Neural cell (in vitro differentiated cells): ENCODE results near the gene FETUB. TPM values are rescaled to one million over a fixed set of nuclear protein-coding genes. Genes with fewer than 3 reads are reported as not detected.

Source experiments
- H2AFZ ChIP-seq: fragments of 200-600, 300-800 bp; sonication (generic), shearing (Covaris generic); 2 replicates; pipeline ENCODE4 v1.6.0; 2014; ENCODE audit warnings: low read depth, mild to moderate bottlenecking, antibody characterized with exemption, low read length, moderate library complexity
- H3F3A ChIP-seq: fragments of 200-600 bp; shearing (Covaris generic); 2 replicates; pipeline ENCODE4 v1.6.1; 2016; ENCODE audit warnings: mild to moderate bottlenecking, moderate library complexity, mixed read lengths, antibody characterized with exemption, low read length; ENCODE audit not compliant: insufficient read depth, poor library complexity, severe bottlenecking
- H3K27ac ChIP-seq: fragments of 200-600, 300-800 bp; sonication (generic), shearing (Covaris generic); 2 replicates; pipeline ENCODE4 v1.5.1; 2014; ENCODE audit warnings: mild to moderate bottlenecking, low read length, moderate library complexity
- H3K27me3 ChIP-seq: fragments of 300-800, 200-600 bp; sonication (generic), shearing (Covaris generic); 2 replicates; pipeline ENCODE4 v1.6.0; 2014; ENCODE audit warnings: mild to moderate bottlenecking, low read depth, low read length, moderate library complexity; ENCODE audit not compliant: insufficient read depth
- H3K36me3 ChIP-seq: fragments of 300-800, 200-600 bp; sonication (generic), shearing (Covaris generic); 2 replicates; pipeline ENCODE4 v1.5.1; 2014; ENCODE audit warnings: mild to moderate bottlenecking, antibody characterized with exemption, low read length, moderate library complexity; ENCODE audit not compliant: insufficient read depth
- H3K4me2 ChIP-seq: fragments of 300-800, 200-600 bp; sonication (generic), shearing (Covaris generic); 2 replicates; pipeline ENCODE4 v1.6.0; 2014; ENCODE audit warnings: mild to moderate bottlenecking, low read length
- H3K4me3 ChIP-seq: fragments of 300-800, 200-600 bp; sonication (generic), shearing (Covaris generic); 2 replicates; pipeline ENCODE4 v1.5.1; 2014; ENCODE audit warnings: mild to moderate bottlenecking, low read length, moderate library complexity
- H3K79me2 ChIP-seq: fragments of 200-600 bp; shearing (Covaris generic); replicated peaks from 2 replicates; pipeline ENCODE4 v1.6.0; 2014; ENCODE audit warnings: mild to moderate bottlenecking, low read length, moderate library complexity; ENCODE audit not compliant: insufficient read depth
- H3K9ac ChIP-seq: fragments of 300-800, 200-600 bp; sonication (generic), shearing (Covaris generic); 2 replicates; pipeline ENCODE4 v1.6.1; 2016; ENCODE audit warnings: mild to moderate bottlenecking, low read length, mixed read lengths
- H3K9me2 ChIP-seq: fragments of 200-600 bp; shearing (Covaris generic); 2 replicates; pipeline ENCODE4 v1.6.1; 2016; ENCODE audit warnings: mild to moderate bottlenecking, low read length, mixed read lengths; ENCODE audit not compliant: insufficient read depth
- H3K9me3 ChIP-seq: fragments of 200-600, 300-800 bp; sonication (generic), shearing (Covaris generic); 2 replicates; pipeline ENCODE4 v1.6.1; 2016; ENCODE audit warnings: mild to moderate bottlenecking, mixed run types, low read length, moderate library complexity, mixed read lengths
- H4K20me1 ChIP-seq: fragments of 200-600 bp; shearing (Covaris generic); 2 replicates; pipeline ENCODE4 v1.6.1; 2016; ENCODE audit warnings: mild to moderate bottlenecking, mixed run types; ENCODE audit not compliant: insufficient read depth
- CTCF ChIP-seq: fragments of 450-650 bp; IDR thresholded peaks from 2 replicates; pipeline ENCODE4 v1.5.1; 2014; ENCODE audit warnings: antibody characterized with exemption, mild to moderate bottlenecking, moderate library complexity; ENCODE audit not compliant: poor library complexity, severe bottlenecking
- EP300 ChIP-seq: fragments of 450-650 bp; conservative IDR thresholded peaks from 2 replicates; pipeline ENCODE4 v1.6.1; 2014; ENCODE audit warnings: antibody characterized with exemption, mild to moderate bottlenecking, moderate library complexity; ENCODE audit not compliant: poor library complexity, severe bottlenecking
- EZH2 ChIP-seq: fragments of 200-600, 300-800 bp; shearing (Covaris generic), sonication (generic); IDR thresholded peaks from 2 replicates; pipeline ENCODE4 v1.6.1; 2014; ENCODE audit warnings: antibody characterized with exemption, low read length, borderline replicate concordance, mild to moderate bottlenecking; ENCODE audit not compliant: insufficient read depth, poor library complexity, severe bottlenecking
- MXI1 ChIP-seq: fragments of 450-650 bp; conservative IDR thresholded peaks from 2 replicates; pipeline ENCODE4 v1.6.1; 2014; ENCODE audit warnings: antibody characterized with exemption, mild to moderate bottlenecking; ENCODE audit not compliant: poor library complexity, severe bottlenecking
- POLR2AphosphoS5 ChIP-seq: IDR thresholded peaks from 2 replicates; pipeline ENCODE4 v1.6.1; 2012
- RAD21 ChIP-seq: fragments of 450-650 bp; conservative IDR thresholded peaks from 2 replicates; pipeline ENCODE4 v1.6.1; 2014; ENCODE audit warnings: antibody characterized with exemption, mild to moderate bottlenecking, moderate library complexity
- REST ChIP-seq: IDR thresholded peaks from 2 replicates; pipeline ENCODE4 v1.6.1; 2012; ENCODE audit warnings: borderline replicate concordance
- SMC3 ChIP-seq: fragments of 450-650 bp; conservative IDR thresholded peaks from 2 replicates; pipeline ENCODE4 v1.6.1; 2014; ENCODE audit warnings: antibody characterized with exemption, mild to moderate bottlenecking, moderate library complexity; ENCODE audit not compliant: poor library complexity
- TAF1 ChIP-seq: IDR thresholded peaks from 2 replicates; pipeline ENCODE4 v1.6.1; 2012; ENCODE audit warnings: low read depth
- polyA plus RNA-seq: library from polyadenylated mRNA; depleted of rRNA; stranded (reverse); fragments of >200 nt; gene quantifications from 2 replicates; pipeline ENCODE4 v1.2.3, GENCODE V29; 2014

The FETUB gene
- polyA plus RNA-seq, 1 donor from 2014 or later = not detected

GRCh38 chr3:186636536-186636935 is 3.7 kb upstream of the FETUB start:
- no peak overlapping the region for H3K4me2 ChIP-seq
- no peak overlapping the region for H3K27ac ChIP-seq
- H3F3A ChIP-seq = no peaks in the 10 kb centered on the region
- no peaks in the 10 kb centered on the region for H3K9me3 ChIP-seq
- no peaks in the 10 kb centered on the region for H4K20me1 ChIP-seq
- H3K9ac ChIP-seq = no peak overlapping the region
- H3K27me3 ChIP-seq = no peaks in the 10 kb centered on the region
- H3K4me3 ChIP-seq = no peak overlapping the region
- H3K79me2 ChIP-seq = no peaks in the 10 kb centered on the region
- no peaks in the 10 kb centered on the region for H3K9me2 ChIP-seq
- TF ChIP-seq SMC3 = no peak
- TF ChIP-seq EZH2 = no peak
- no peak for TF ChIP-seq POLR2AphosphoS5
- no peak for TF ChIP-seq MXI1
- TF ChIP-seq TAF1 = no peak
- TF ChIP-seq CTCF = no peak
- TF ChIP-seq EP300 = no peak
- no peak for TF ChIP-seq RAD21
- TF ChIP-seq REST = no peak
- H2AFZ ChIP-seq = no peak overlapping the region
- no peaks in the 10 kb centered on the region for H3K36me3 ChIP-seq

GRCh38 chr3:186637686-186638085 is 2.5 kb upstream of the FETUB start:
- H3K27ac ChIP-seq = no peak overlapping the region
- no peak overlapping the region for H3K4me3 ChIP-seq
- H3K36me3 ChIP-seq = no peaks in the 10 kb centered on the region
- H3K9me2 ChIP-seq = no peaks in the 10 kb centered on the region
- H3K79me2 ChIP-seq = no peaks in the 10 kb centered on the region
- H3F3A ChIP-seq = no peaks in the 10 kb centered on the region
- no peaks in the 10 kb centered on the region for H3K27me3 ChIP-seq
- no peak overlapping the region for H2AFZ ChIP-seq
- no peak for TF ChIP-seq TAF1
- TF ChIP-seq CTCF = no peak
- TF ChIP-seq POLR2AphosphoS5 = no peak
- no peak for TF ChIP-seq MXI1
- TF ChIP-seq EZH2 = no peak
- TF ChIP-seq REST = no peak
- no peak for TF ChIP-seq SMC3
- TF ChIP-seq RAD21 = no peak
- no peak for TF ChIP-seq EP300
- no peaks in the 10 kb centered on the region for H4K20me1 ChIP-seq
- no peak overlapping the region for H3K4me2 ChIP-seq
- no peaks in the 10 kb centered on the region for H3K9me3 ChIP-seq
- no peak overlapping the region for H3K9ac ChIP-seq
